PC-3 (cell line): ENCODE measurements around the gene SPATA1. TPM values are rescaled to one million over a fixed set of nuclear protein-coding genes. Genes with fewer than 3 reads are reported as not detected.
A peak's percentile ranks its signal among the peaks of the same experiment; 100 is the strongest.

Source experiments
- ATAC-seq: fragments of 200-7000 bp; cut with Tn5 transposase; 2 replicates; pipeline ENCODE4 v1.9.1; 2020; ENCODE audit warnings: mild to moderate bottlenecking, moderate library complexity
- BruUV-seq: library from RNA; stranded (reverse); fragments of 400-500 nt; replicated peaks from 2 replicates; lab custom pipeline; 2021; lab: Mats Ljungman, UMichigan
- CTCF ChIA-PET: fragments of 300-600 bp; sonication (Branson Sonifier 250); formaldehyde crosslinking; loops from one replicate; lab custom pipeline; 2022; ENCODE audit warnings: antibody characterized with exemption; lab: Charles Lee
- POLR2A ChIA-PET: fragments of 300-600 bp; sonication (Branson Sonifier 250); formaldehyde crosslinking; loops from one replicate; lab custom pipeline; 2022; ENCODE audit warnings: antibody characterized with exemption; ENCODE audit not compliant: unreplicated experiment; lab: Charles Lee
- DNase-seq: peaks from one replicate; pipeline ENCODE4 v3.0.0-alpha.2; 2015
- H2AFZ ChIP-seq: fragments of 300-600 bp; sonication (generic); 2 replicates; pipeline ENCODE4 v1.6.0; 2016; ENCODE audit warnings: antibody characterized with exemption, low read length
- H3F3A ChIP-seq: fragments of 300-600 bp; sonication (generic); one replicate; pipeline ENCODE4 v1.6.0; 2017; ENCODE audit warnings: antibody characterized with exemption, low read length, control low read depth, mild to moderate bottlenecking; ENCODE audit not compliant: unreplicated experiment
- H3K27ac ChIP-seq: fragments of 300-600 bp; sonication (generic); 2 replicates; pipeline ENCODE4 v1.5.1; 2016; ENCODE audit warnings: mild to moderate bottlenecking, low read length
- H3K27me3 ChIP-seq: fragments of 300-600 bp; sonication (generic); 2 replicates; pipeline ENCODE4 v1.6.1; 2016; ENCODE audit warnings: low read length, mixed read lengths
- H3K36me3 ChIP-seq: fragments of 300-600 bp; sonication (generic); 2 replicates; pipeline ENCODE4 v1.6.1; 2016; ENCODE audit warnings: low read depth, mixed run types, low read length, mixed read lengths
- H3K4me1 ChIP-seq: fragments of 300-600 bp; sonication (generic); 2 replicates; pipeline ENCODE4 v1.5.1; 2016; ENCODE audit warnings: low read length; ENCODE audit not compliant: insufficient read depth
- H3K4me2 ChIP-seq: fragments of 300-600 bp; sonication (generic); 2 replicates; pipeline ENCODE4 v1.6.0; 2016; ENCODE audit warnings: low read length
- H3K4me3 ChIP-seq: fragments of 300-600 bp; sonication (generic); 2 replicates; pipeline ENCODE4 v1.5.1; 2016; ENCODE audit warnings: mild to moderate bottlenecking, low read length, mixed read lengths
- H3K79me2 ChIP-seq: fragments of 300-600 bp; sonication (generic); 2 replicates; pipeline ENCODE4 v1.6.1; 2017; ENCODE audit warnings: low read length, mixed read lengths
- H3K9ac ChIP-seq: fragments of 300-600 bp; sonication (generic); 2 replicates; pipeline ENCODE4 v1.6.0; 2016; ENCODE audit warnings: mild to moderate bottlenecking, low read length
- H3K9me2 ChIP-seq: fragments of 300-600 bp; sonication (generic); replicated peaks from 2 replicates; pipeline ENCODE4 v1.6.1; 2016; ENCODE audit warnings: mixed run types, low read length, mixed read lengths
- H3K9me3 ChIP-seq: fragments of 300-600 bp; sonication (generic); 2 replicates; pipeline ENCODE4 v1.6.1; 2016; ENCODE audit warnings: low read length, mixed read lengths
- H4K20me1 ChIP-seq: fragments of 300-600 bp; sonication (generic); 2 replicates; pipeline ENCODE4 v1.6.1; 2016; ENCODE audit warnings: low read length, mixed read lengths
- CTCF ChIP-seq: fragments of 300-600 bp; sonication (generic); conservative IDR thresholded peaks from 2 replicates; pipeline ENCODE4 v1.5.1; 2017; ENCODE audit warnings: antibody characterized with exemption, low read depth, mild to moderate bottlenecking, low read length
- EZH2 ChIP-seq: fragments of 300-600 bp; sonication (generic); IDR thresholded peaks from one replicate; pipeline ENCODE4 v1.6.1; 2017; ENCODE audit warnings: antibody characterized with exemption, mild to moderate bottlenecking, low read length; ENCODE audit not compliant: unreplicated experiment
- EZH2phosphoT487 ChIP-seq: fragments of 300-600 bp; sonication (generic); IDR thresholded peaks from 2 replicates; pipeline ENCODE4 v1.6.1; 2018; ENCODE audit warnings: mild to moderate bottlenecking, antibody characterized with exemption, low read length, borderline replicate concordance
- intact Hi-C: fragments of 100-400 bp; cut with micrococcal nuclease; formaldehyde crosslinking; loops from 2 replicates; pipeline ENCODE4 v1.9.0; 2023
- total RNA-seq: library from RNA; depleted of rRNA; stranded (reverse); fragments of >200 nt; gene quantifications from 2 replicates; pipeline ENCODE4 v1.2.3, GENCODE V29; 2014

The SPATA1 gene
- total RNA-seq, 1 experiment from 2014 or later, result 2.9 TPM

GRCh38 chr1:84467298-84467697, 38.9 kb upstream of the SPATA1 start:
- Histone ChIP-seq H3F3A (no peaks in the 10 kb centered on the region), H3K27me3 (no peaks in the 10 kb centered on the region), H3K4me3 (no peak overlapping the region), H2AFZ (no peak overlapping the region), H3K4me2 (no peak overlapping the region), H3K4me1 (no peaks in the 10 kb centered on the region), H3K9me3 (no peaks in the 10 kb centered on the region), H4K20me1 (no peaks in the 10 kb centered on the region), H3K9ac (no peak overlapping the region), H3K79me2 (no peaks in the 10 kb centered on the region), H3K27ac (no peak overlapping the region), H3K36me3 (no peaks in the 10 kb centered on the region), H3K9me2 (no peaks in the 10 kb centered on the region)
- no TSS peak for BruUV-seq
- no peak for TF ChIP-seq CTCF
- TF ChIP-seq EZH2, result no peak
- DNase-seq (peak; percentile 17), ATAC-seq (peak; percentile 38; the same call in 1 of the 2 replicates)
- ChIA-PET CTCF (no interaction called here), POLR2A (no interaction called here)
- intact Hi-C loops, result no loop called here

- ChIA-PET POLR2A (no interaction called here), CTCF (no interaction called here)
- Histone ChIP-seq H3K9me3 (no peaks in the 10 kb centered on the region), H3K27me3 (no peaks in the 10 kb centered on the region), H3K36me3 (peaks cover 3% of the 10 kb centered on the region; the same call in 1 of the 2 replicates), H3K79me2 (peaks cover 26% of the 10 kb centered on the region), H4K20me1 (peaks cover 18% of the 10 kb centered on the region), H3K9me2 (no peaks in the 10 kb centered on the region), H3F3A (no peaks in the 10 kb centered on the region), H3K4me3 (no peak overlapping the region), H3K9ac (no peak overlapping the region), H2AFZ (no peak overlapping the region), H3K4me1 (peaks cover 15% of the 10 kb centered on the region), H3K4me2 (no peak overlapping the region), H3K27ac (no peak overlapping the region)
- DNase-seq (no peak), ATAC-seq (no peak)
- TF ChIP-seq EZH2phosphoT487, result no peak
- TF ChIP-seq EZH2, result no peak
- no peak for TF ChIP-seq CTCF
- BruUV-seq, result no TSS peak
- intact Hi-C loops, result no loop called here
These were observed 30.0 kb upstream of the SPATA1 start for GRCh38 chr1:84476225-84476624.
